ENCODE results near the gene SNAPC2. TPM values are rescaled to one million over a fixed set of nuclear protein-coding genes. Genes with fewer than 3 reads are reported as not detected.

Gene SNAPC2
- total and polyA plus RNA-seq, 4 donors, result 7.6 to 32.1 (median 21.1) TPM

DNA sequence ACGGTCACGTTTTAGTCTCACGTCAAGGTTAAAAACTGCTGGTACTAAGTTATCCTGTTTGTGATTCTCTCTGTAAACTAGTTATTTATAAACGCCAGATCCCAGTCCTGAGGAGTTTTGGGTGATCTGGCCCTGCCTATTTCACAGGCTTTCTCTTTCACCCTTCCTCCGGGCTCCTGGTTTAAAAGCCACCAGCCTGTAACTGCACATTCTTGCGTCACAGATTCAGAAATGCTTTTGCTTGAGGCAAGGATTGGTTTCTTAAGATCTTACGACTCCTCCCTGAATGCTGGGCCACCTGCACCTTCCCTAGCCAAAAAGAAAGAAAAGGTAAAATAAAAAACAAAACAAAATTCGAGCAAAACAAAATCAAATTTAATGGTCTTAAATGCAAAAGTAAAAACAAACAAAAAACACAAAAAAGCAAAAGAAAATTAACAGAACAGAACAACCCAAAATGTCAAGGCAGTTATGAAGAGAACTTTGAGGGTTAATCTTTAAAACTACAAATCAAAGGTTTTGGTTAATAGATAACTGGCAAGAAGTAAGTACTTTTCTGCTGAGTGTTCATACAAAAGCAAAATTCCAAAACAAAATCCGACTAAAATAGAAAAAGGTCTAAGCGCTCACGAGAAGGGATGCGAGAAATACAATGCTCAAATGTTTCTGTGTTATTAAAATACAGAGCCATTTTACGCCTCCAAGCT is 41.9 kb downstream of the SNAPC2 start:
- DNase-seq, result peak in 2 of 3 donors; percentile 10 to 43
- no peak for ATAC-seq (ENCODE audit: insufficient read depth, low FRiP score)
- WGBS, 2 donors, result 77 to 81% methylated on average over 13 of the region's 13 CpGs
- Histone ChIP-seq H3K4me3 (no peak overlapping the region), H3K36me3 (ENCODE audit: control insufficient read depth in 4 of 4, insufficient read depth in 4 of 4, low read length in 4 of 4) (peaks cover 16 to 45% (median 22%) of the 10 kb centered on the region in 4 donors), H3K27ac (ENCODE audit: low read depth in 1 of 2, low read length in 1 of 2) (no peak overlapping the region), H3K27me3 (ENCODE audit: control insufficient read depth in 3 of 3, insufficient read depth in 3 of 3, low read length in 2 of 3) (no peaks in the 10 kb centered on the region), H3K9ac (ENCODE audit: insufficient read depth in 1 of 2, low read length in 2 of 2) (no peak overlapping the region), H3K4me1 (ENCODE audit: control insufficient read depth in 5 of 5, insufficient read depth in 5 of 5, low read length in 5 of 5) (no peaks in the 10 kb centered on the region), H3K9me3 (ENCODE audit: control insufficient read depth in 4 of 4, insufficient read depth in 3 of 4, low read length in 3 of 4) (no peaks in the 10 kb centered on the region)
- TF ChIP-seq, protein P1, sequence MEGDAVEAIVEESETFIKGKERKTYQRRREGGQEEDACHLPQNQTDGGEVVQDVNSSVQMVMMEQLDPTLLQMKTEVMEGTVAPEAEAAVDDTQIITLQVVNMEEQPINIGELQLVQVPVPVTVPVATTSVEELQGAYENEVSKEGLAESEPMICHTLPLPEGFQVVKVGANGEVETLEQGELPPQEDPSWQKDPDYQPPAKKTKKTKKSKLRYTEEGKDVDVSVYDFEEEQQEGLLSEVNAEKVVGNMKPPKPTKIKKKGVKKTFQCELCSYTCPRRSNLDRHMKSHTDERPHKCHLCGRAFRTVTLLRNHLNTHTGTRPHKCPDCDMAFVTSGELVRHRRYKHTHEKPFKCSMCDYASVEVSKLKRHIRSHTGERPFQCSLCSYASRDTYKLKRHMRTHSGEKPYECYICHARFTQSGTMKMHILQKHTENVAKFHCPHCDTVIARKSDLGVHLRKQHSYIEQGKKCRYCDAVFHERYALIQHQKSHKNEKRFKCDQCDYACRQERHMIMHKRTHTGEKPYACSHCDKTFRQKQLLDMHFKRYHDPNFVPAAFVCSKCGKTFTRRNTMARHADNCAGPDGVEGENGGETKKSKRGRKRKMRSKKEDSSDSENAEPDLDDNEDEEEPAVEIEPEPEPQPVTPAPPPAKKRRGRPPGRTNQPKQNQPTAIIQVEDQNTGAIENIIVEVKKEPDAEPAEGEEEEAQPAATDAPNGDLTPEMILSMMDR (IDR thresholded peaks at IDR 0.05; ENCODE audit: control extremely low read depth, extremely low read depth), result no peak

DNA sequence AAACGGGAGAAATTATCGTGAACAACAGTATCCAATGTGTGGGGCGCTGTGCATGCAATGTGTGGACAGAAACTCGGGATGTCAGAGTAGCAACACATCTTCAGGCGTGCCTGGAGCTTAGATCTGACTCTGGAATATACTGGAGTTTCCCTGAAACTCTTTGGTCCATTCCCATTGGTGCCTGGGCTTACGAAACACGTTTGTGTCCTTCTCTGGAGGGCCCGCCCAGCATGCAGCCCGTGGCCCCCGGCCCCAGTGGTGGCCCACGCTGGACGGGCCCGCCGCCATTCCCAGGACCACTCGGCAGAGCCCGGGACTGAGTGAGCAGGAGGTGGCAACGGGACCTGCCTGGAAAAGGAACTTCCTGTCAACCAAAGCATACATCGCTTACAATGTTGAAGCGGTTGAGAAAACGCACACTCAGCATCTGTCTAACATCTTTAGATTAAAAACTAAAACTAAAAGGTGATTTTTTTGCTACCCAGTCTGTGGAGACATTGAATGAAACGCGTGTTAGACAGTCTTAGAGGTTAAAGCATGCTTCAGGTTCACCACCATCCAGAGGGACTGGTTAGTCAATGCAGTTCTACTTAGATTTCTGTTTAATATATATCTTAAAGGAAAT is 42.6 kb downstream of the SNAPC2 start:
- H3K27ac ChIP-seq (ENCODE audit: low read depth in 1 of 2, low read length in 1 of 2), result no peak overlapping the region
- peaks cover 19 to 47% (median 26%) of the 10 kb centered on the region in 4 donors for H3K36me3 ChIP-seq (ENCODE audit: control insufficient read depth in 4 of 4, insufficient read depth in 4 of 4, low read length in 4 of 4)
- ATAC-seq (ENCODE audit: insufficient read depth, low FRiP score) (no peak), DNase-seq (no peak)
- H3K27me3 ChIP-seq (ENCODE audit: control insufficient read depth in 3 of 3, insufficient read depth in 3 of 3, low read length in 2 of 3), result no peaks in the 10 kb centered on the region
- no peak overlapping the region for H3K4me3 ChIP-seq
- no peaks in the 10 kb centered on the region for H3K9me3 ChIP-seq (ENCODE audit: control insufficient read depth in 4 of 4, insufficient read depth in 3 of 4, low read length in 3 of 4)
- TF ChIP-seq, protein P1 (IDR thresholded peaks at IDR 0.05; ENCODE audit: control extremely low read depth, extremely low read depth), result no peak
- H3K4me1 ChIP-seq (ENCODE audit: control insufficient read depth in 5 of 5, insufficient read depth in 5 of 5, low read length in 5 of 5), result no peaks in the 10 kb centered on the region
- H3K9ac ChIP-seq (ENCODE audit: insufficient read depth in 1 of 2, low read length in 2 of 2), result no peak overlapping the region
- 85 to 86% methylated on average over 22 of the region's 22 CpGs for WGBS, 2 donors

- Histone ChIP-seq H3K27me3 (ENCODE audit: control insufficient read depth in 3 of 3, insufficient read depth in 3 of 3, low read length in 2 of 3) (no peaks in the 10 kb centered on the region), H3K4me1 (ENCODE audit: control insufficient read depth in 5 of 5, insufficient read depth in 5 of 5, low read length in 5 of 5) (no peaks in the 10 kb centered on the region), H3K4me3 (no peak overlapping the region), H3K27ac (ENCODE audit: low read depth in 1 of 2, low read length in 1 of 2) (no peak overlapping the region), H3K9me3 (ENCODE audit: control insufficient read depth in 4 of 4, insufficient read depth in 3 of 4, low read length in 3 of 4) (no peaks in the 10 kb centered on the region), H3K36me3 (ENCODE audit: control insufficient read depth in 4 of 4, insufficient read depth in 4 of 4, low read length in 4 of 4) (peaks cover 19 to 53% (median 24%) of the 10 kb centered on the region in 4 donors), H3K9ac (ENCODE audit: insufficient read depth in 1 of 2, low read length in 2 of 2) (no peak overlapping the region)
- ATAC-seq (ENCODE audit: insufficient read depth, low FRiP score) (no peak), DNase-seq (no peak)
- 94 to 95% methylated on average over 25 of the region's 25 CpGs for WGBS, 2 donors
- TF ChIP-seq, protein P1 (IDR thresholded peaks at IDR 0.05; ENCODE audit: control extremely low read depth, extremely low read depth), result no peak
Observed at GRCh38 chr19:7963566-7963965, 43.4 kb downstream of the SNAPC2 start.

Measured in lung (tissue), 12 donors.